ENCODE measurements around the gene MEIOSIN.

MEIOSIN gene

DNA sequence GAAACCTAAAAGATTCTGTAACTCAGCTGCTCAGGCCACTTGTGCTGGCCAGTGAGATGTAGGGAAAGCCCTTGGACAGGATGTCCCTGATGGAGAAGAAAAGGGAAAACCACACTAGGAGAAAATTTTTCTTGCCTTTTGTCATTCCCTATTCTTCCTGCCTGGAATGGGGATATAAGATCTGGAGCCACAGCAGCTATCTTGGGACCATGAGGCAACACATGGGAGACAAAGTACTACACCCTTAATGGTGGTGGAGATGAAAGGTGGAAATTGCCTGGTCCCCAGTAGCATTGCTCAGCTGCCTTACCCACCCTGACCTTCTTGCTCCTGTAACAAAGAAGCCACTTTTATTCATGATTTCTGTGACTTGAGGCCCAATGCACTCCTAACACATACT, 72.5 kb downstream of the MEIOSIN start:
- DNase-seq (ENCODE audit: low read depth) = no peak
- TF ChIP-seq, protein P1, sequence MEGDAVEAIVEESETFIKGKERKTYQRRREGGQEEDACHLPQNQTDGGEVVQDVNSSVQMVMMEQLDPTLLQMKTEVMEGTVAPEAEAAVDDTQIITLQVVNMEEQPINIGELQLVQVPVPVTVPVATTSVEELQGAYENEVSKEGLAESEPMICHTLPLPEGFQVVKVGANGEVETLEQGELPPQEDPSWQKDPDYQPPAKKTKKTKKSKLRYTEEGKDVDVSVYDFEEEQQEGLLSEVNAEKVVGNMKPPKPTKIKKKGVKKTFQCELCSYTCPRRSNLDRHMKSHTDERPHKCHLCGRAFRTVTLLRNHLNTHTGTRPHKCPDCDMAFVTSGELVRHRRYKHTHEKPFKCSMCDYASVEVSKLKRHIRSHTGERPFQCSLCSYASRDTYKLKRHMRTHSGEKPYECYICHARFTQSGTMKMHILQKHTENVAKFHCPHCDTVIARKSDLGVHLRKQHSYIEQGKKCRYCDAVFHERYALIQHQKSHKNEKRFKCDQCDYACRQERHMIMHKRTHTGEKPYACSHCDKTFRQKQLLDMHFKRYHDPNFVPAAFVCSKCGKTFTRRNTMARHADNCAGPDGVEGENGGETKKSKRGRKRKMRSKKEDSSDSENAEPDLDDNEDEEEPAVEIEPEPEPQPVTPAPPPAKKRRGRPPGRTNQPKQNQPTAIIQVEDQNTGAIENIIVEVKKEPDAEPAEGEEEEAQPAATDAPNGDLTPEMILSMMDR (IDR thresholded peaks at IDR 0.05; ENCODE audit: insufficient read depth, low read depth, low read length, missing control alignments) = no peak
- H3K4me3 ChIP-seq (ENCODE audit: low read length) = no peak overlapping the region

DNA sequence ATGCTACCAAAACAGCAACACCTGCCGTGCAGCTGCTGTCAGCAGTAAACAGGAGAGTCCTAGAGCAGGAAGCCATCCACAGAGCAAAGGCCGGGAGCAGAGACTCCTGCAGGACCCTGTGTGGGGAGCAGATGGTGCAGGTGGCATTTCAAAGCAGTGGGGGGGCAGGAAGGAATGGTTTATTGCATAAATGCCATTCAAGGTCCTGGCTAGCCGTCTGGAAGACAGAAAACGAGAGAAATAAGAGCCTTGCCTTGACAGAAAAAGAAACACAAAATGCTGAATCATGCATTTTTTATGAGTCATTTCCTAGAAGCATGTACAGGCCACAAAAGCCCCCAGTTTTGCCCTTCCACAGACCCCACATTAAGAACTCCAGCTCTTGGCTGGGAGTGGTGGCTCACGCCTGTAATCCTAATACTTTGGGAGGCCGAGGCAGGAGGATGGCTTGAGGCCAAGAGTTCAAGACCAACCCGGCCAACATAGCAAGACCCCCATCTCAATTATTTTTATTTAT, 76.5 kb downstream of the MEIOSIN start:
- TF ChIP-seq, protein P1 (IDR thresholded peaks at IDR 0.05; ENCODE audit: insufficient read depth, low read depth, low read length, missing control alignments) = no peak
- DNase-seq (ENCODE audit: low read depth) = peak; percentile 60

DNA sequence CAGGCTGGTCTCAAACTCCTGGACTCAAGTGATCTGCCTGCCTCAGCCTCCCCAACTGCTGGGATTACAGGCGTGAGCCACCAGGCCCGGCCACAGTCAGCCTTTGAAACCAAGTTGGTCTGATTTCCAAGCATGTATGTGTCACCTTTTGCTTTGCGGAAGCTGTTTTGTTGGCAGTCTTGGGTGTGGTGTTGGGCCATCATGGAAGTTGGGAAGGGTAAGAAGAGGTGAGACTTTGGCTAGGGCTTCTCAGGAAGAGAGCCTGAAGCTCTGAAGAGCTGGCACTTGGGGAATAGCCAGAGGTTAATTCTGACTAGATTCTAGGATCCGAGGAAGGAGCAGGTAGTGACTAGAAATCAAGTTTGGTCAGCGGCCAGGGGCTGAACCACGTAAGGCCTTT, 79.1 kb downstream of the MEIOSIN start:
- DNase-seq (ENCODE audit: low read depth) = peak; percentile 55
- TF ChIP-seq, protein P1 (IDR thresholded peaks at IDR 0.05; ENCODE audit: insufficient read depth, low read depth, low read length, missing control alignments) = no peak
- H3K4me3 ChIP-seq (ENCODE audit: low read length) = no peak overlapping the region

More for the DNA sequence above, 76.5 kb downstream of the MEIOSIN start:
- no peak overlapping the region for H3K4me3 ChIP-seq (ENCODE audit: low read length)

All from epithelial cell of esophagus (primary cell).